ENCODE results near the gene SPRTN.

SPRTN gene

DNA sequence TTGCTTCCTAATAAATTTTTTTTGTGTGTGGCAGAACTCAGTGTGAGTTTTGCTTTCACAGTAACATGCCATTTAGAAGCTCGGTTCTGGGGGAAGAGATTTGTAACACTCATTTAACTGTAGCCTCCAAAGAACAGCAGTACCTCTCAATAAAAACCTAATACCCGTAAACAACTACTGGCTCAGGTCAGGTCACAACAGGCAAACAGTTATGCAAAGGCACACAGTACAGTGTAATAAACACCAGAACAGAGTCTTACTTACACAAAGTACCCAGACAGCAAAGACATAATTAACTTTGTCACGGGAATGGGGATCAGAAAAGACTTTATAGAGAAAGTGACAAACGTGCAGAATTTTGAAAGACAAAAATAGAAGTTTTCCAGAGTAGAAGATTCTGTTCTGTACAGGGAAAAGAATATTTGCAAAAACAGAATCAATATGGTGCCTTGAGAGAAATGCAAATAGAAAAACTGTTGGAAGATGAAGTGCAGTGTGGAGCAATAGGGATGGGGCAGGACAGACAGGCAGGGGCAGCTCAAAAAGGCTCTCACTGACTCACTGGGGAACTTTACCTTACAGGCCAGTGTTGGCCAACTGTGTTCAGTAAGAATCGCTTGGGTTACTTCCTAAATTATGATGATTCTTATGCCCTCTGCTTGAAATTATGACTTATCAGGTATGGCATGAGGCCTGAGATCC is 45.2 kb downstream of the SPRTN start:
- DNase-seq = no peak

- DNase-seq = no peak
Measured at GRCh38 chr1:231384696-231385415, 46.8 kb downstream of the SPRTN start.

- no peak for DNase-seq
Measured at GRCh38 chr1:231385416-231385748, 47.3 kb downstream of the SPRTN start.

DNA sequence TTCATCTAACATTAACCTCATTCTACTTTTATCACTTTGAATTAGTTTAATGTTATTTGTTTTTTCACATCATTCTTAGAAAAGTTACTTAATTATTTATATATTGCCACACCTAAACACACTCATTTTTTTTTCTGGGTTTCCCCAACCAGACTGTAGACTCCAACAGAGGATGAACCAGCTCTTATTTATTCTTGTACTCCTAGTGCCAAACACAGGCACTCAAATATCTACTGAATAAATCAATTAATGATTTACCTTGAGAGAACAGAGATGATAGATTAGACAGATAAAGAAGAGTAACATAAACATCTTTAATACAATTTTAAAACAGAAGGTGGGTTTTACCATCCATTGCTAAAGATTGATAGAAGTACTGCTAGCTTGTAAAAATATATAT is 48.4 kb downstream of the SPRTN start:
- DNase-seq = no peak

GRCh38 chr1:231387770-231388669 is 49.9 kb downstream of the SPRTN start:
- DNase-seq = peak; percentile 30

- DNase-seq = peak; percentile 33
Measured at GRCh38 chr1:231390071-231390470, 52.0 kb downstream of the SPRTN start.

GRCh38 chr1:231392389-231393131 is 54.5 kb downstream of the SPRTN start:
- no peak for DNase-seq

GRCh38 chr1:231393668-231394067 is 55.6 kb downstream of the SPRTN start:
- DNase-seq = no peak

DNA sequence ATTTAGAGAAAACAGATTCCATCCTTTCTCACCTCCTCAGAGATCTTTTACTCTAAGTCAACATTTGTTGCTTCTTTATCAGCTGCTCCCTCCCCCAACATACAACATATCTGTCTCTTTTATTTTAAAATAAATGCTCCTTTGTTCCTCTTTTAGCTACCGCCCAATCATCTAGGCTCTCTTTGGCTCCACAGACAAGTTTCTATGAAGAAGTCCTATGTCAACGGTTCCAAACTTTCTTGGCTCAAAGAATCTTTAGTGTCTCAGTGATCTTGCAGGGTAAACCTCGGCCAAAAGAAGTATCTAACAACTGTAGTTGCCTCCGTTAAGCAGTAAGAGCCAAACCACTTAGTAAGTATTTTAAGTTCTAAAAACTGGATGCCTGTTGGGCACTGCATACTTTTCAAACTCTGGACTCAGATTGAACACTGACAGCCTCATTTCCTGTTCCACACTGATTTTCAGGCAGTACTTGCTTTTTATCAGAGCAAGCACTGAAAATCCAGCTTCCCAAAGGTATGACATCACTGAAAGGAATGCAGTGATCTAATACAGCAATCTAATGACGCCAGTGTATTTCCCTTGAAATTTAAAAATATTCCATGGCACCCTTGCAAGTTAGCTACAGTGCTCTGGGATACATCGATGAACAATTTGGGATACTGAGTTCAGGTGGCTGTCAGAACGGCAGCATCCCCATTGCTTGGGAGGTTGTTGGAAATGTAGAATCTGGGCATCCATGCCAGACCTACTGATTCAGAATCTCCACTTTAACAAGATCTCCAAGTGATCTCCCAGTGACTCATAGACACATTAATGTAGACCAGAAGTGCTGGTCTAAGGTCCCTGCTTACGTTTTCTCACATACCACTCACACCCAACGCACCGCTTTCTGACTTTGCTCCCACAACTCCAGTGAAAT is 57.2 kb downstream of the SPRTN start:
- no peak for DNase-seq

DNA sequence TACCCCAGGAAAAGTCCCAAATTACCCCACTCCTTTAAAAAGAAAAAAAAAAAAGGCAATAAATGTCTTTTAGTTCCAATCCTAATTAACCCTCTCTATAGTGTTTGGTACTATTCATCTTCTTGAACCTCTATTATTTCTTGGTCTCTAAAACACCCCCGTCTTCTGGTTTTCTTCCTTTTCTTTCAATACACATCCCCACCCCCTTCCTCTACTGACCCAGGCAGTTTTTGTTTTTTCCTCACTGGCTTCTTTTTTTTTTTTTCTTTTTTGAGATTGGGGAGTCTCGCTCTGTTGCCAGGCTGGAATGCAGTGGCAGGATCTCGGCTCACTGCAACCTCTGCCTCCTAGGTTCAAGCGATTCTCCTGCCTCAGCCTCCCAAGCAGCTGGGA is 57.9 kb downstream of the SPRTN start:
- DNase-seq = no peak

GRCh38 chr1:231396643-231397042 is 58.5 kb downstream of the SPRTN start:
- no peak for DNase-seq

DNA sequence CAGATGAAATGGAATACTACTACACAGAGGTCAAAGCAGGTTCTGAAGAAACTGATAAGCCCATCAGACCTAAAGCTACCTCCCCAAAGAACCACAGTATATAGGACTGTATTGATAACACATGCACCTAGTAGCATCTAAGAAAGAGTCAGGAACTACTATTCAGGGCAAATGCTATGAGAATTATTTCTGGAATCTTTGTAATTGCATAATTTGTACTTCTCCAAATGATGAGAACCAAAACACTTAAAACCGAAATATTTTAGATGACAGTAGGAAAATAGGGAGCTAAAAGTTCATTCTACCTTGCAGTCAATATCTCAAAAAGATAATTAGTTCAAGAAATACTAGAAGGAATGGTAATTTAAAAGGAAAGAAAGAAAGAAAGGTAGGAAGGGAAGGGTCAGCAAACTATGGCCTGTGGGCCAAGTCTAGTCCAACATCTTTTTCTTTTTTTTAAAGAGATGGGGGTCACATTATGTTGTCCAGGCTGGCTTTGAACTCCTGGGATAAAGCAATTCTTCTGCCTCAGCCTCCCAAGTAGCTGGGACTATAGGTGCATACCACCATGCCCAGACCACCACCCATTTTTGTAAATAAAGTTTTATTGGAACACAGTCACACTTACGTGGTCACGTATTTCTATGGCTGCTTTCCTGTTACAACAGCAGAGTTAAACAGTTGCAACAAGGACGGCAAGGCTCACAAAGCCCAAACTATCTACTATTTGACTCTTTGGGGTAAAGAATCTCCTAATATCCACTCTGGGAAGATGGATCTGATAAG is 60.0 kb downstream of the SPRTN start:
- no peak for DNase-seq

DNA sequence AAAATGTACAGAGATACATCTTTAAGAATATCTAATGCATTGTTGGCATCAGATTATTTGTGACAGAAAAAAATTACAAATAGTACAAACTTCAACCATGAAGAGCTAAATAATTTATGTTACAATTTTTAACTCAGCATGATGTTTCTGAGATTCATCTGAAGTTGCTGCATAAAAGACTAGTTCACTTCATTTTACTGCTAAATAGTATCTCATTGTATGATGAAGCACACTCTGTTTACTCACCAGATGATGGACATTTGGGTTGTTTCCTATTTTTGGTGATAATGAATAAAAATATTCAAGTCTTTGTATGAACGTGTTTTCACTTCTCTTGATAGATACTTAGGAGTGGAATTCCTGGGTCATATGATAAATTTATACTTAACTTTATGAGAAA is 63.4 kb downstream of the SPRTN start:
- no peak for DNase-seq

DNA sequence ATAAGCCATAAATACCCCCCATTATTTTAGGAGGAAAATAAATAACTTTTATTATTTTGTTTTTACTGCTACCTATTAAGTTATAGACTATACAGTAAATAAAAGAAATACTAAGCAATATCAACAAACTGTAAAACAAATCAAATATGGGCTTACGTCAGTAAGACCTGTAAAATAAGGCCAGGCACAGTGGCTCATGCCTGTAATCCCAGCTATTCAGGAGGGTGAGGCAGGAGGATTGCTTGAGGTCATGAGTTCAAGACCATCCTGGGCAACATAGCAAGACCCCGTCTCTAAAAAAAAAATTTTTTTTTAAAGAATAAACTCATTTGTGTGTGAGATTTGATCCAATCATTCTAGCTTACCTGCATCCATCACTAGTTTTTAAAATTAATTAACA is 66.2 kb downstream of the SPRTN start:
- no peak for DNase-seq
